ENCODE data around the gene NPR1. TPM values are rescaled to one million over a fixed set of nuclear protein-coding genes. Genes with fewer than 3 reads are reported as not detected.

NPR1 gene
- total RNA-seq, 1 donor from 2014 or later: not detected

DNA sequence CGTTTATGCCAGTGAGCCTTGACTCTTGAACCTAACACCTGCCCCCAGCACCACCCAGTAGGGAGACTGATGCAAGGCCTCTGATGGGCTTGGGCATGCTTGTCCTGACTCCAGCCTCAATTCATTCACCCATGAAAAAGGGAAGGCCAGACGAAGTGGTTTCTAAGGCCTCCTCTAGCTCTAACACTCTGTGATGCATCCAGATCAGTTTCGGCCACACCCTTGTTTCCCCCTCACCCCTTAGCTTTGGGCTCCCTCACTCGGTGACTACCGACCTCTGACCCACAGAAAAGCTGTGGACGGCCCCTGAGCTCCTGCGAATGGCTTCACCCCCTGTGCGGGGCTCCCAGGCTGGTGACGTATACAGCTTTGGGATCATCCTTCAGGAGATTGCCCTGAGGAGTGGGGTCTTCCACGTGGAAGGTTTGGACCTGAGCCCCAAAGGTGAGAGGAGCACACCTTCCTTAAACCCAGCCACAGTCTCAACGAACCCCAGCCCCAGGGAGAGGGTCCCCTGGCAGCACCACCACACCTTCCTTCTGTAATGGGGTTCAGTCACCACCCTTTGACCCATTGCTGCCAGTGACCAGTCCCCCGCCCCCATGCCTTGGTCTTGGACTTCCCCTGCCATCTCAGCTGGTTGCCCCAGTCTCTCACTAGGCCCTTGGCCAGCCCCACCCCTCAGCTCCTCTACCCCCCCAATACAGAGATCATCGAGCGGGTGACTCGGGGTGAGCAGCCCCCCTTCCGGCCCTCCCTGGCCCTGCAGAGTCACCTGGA is 9.0 kb downstream of the NPR1 start:
- Mint-ChIP-seq H3K4me3 (ENCODE audit: unreplicated experiment) (no peak overlapping the region), H3K27me3 (ENCODE audit: unreplicated experiment) (peaks cover 13% of the 10 kb centered on the region), H3K4me1 (ENCODE audit: low read depth, unreplicated experiment) (no peaks in the 10 kb centered on the region), H3K9me3 (ENCODE audit: unreplicated experiment) (peaks cover 2% of the 10 kb centered on the region), H3K27ac (ENCODE audit: unreplicated experiment) (no peak overlapping the region), H3K36me3 (ENCODE audit: unreplicated experiment) (no peaks in the 10 kb centered on the region)
- DNase-seq: no peak
- TF ChIP-seq, protein P1, sequence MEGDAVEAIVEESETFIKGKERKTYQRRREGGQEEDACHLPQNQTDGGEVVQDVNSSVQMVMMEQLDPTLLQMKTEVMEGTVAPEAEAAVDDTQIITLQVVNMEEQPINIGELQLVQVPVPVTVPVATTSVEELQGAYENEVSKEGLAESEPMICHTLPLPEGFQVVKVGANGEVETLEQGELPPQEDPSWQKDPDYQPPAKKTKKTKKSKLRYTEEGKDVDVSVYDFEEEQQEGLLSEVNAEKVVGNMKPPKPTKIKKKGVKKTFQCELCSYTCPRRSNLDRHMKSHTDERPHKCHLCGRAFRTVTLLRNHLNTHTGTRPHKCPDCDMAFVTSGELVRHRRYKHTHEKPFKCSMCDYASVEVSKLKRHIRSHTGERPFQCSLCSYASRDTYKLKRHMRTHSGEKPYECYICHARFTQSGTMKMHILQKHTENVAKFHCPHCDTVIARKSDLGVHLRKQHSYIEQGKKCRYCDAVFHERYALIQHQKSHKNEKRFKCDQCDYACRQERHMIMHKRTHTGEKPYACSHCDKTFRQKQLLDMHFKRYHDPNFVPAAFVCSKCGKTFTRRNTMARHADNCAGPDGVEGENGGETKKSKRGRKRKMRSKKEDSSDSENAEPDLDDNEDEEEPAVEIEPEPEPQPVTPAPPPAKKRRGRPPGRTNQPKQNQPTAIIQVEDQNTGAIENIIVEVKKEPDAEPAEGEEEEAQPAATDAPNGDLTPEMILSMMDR (IDR thresholded peaks at IDR 0.05; ENCODE audit: partially characterized antibody, unreplicated experiment): no peak

DNA sequence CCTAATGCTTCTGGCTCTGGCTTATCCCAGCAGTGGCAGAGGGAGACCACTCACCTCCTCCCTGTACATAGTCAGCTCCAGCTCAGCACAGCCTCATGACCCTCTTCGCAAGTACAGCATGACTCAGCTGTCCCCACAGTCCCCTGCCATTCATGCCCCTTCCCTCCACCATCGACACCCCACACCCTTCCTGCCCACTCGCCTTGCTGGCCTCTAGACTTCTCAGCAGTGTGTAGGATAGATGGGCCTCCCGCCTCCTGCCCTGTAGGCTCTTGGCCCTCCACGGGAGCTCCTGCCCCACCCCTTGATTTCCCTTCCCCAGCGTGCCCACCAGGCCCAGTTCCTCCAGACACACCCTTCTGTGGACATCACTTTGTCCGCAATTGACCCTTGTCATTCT is 9.8 kb downstream of the NPR1 start:
- Mint-ChIP-seq H3K36me3 (ENCODE audit: unreplicated experiment) (no peaks in the 10 kb centered on the region), H3K4me3 (ENCODE audit: unreplicated experiment) (no peak overlapping the region)

DNA sequence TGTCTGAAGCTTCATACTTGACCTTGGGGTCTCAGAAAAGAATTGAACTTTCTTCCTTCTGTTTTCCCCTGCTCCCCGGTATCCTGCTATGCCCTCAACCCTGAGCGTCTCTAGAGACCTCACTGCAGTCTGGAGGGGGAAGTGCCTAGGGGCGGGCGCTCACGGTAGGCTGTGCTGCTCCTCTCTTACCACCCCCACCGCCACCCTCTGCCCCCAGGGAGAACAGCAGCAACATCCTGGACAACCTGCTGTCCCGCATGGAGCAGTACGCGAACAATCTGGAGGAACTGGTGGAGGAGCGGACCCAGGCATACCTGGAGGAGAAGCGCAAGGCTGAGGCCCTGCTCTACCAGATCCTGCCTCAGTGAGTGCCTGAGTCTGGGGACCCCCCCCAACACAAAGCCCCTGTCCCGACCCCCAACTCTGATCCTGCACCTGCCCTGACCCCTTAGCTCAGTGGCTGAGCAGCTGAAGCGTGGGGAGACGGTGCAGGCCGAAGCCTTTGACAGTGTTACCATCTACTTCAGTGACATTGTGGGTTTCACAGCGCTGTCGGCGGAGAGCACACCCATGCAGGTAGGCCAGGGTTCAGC is 10.3 kb downstream of the NPR1 start:
- TF ChIP-seq, protein P1 (IDR thresholded peaks at IDR 0.05; ENCODE audit: partially characterized antibody, unreplicated experiment): no peak
- no peak for DNase-seq
- H3K4me1 Mint-ChIP-seq (ENCODE audit: low read depth, unreplicated experiment): no peaks in the 10 kb centered on the region
- H3K4me3 Mint-ChIP-seq (ENCODE audit: unreplicated experiment): no peak overlapping the region
- no peak overlapping the region for H3K27ac Mint-ChIP-seq (ENCODE audit: unreplicated experiment)
- H3K27me3 Mint-ChIP-seq (ENCODE audit: unreplicated experiment): peaks cover 10% of the 10 kb centered on the region
- H3K9me3 Mint-ChIP-seq (ENCODE audit: unreplicated experiment): peaks cover 2% of the 10 kb centered on the region
- H3K36me3 Mint-ChIP-seq (ENCODE audit: unreplicated experiment): no peaks in the 10 kb centered on the region

More for the DNA sequence above, 9.8 kb downstream of the NPR1 start:
- TF ChIP-seq, protein P1 (IDR thresholded peaks at IDR 0.05; ENCODE audit: partially characterized antibody, unreplicated experiment): no peak
- no peaks in the 10 kb centered on the region for H3K4me1 Mint-ChIP-seq (ENCODE audit: low read depth, unreplicated experiment)
- no peak for DNase-seq
- peaks cover 10% of the 10 kb centered on the region for H3K27me3 Mint-ChIP-seq (ENCODE audit: unreplicated experiment)
- H3K27ac Mint-ChIP-seq (ENCODE audit: unreplicated experiment): no peak overlapping the region
- H3K9me3 Mint-ChIP-seq (ENCODE audit: unreplicated experiment): peaks cover 2% of the 10 kb centered on the region

DNA sequence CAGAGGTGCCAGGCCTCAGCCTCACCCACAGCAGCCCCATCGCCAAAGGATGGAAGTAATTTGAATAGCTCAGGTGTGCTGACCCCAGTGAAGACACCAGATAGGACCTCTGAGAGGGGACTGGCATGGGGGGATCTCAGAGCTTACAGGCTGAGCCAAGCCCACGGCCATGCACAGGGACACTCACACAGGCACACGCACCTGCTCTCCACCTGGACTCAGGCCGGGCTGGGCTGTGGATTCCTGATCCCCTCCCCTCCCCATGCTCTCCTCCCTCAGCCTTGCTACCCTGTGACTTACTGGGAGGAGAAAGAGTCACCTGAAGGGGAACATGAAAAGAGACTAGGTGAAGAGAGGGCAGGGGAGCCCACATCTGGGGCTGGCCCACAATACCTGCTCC is 15.0 kb downstream of the NPR1 start:
- Mint-ChIP-seq H3K27ac (ENCODE audit: unreplicated experiment) (no peak overlapping the region), H3K9me3 (ENCODE audit: unreplicated experiment) (no peaks in the 10 kb centered on the region), H3K4me3 (ENCODE audit: unreplicated experiment) (no peak overlapping the region), H3K4me1 (ENCODE audit: low read depth, unreplicated experiment) (peaks cover 2% of the 10 kb centered on the region), H3K27me3 (ENCODE audit: unreplicated experiment) (peaks cover 3% of the 10 kb centered on the region), H3K36me3 (ENCODE audit: unreplicated experiment) (no peaks in the 10 kb centered on the region)
- TF ChIP-seq, protein P1 (IDR thresholded peaks at IDR 0.05; ENCODE audit: partially characterized antibody, unreplicated experiment): no peak
- no peak for DNase-seq

DNA sequence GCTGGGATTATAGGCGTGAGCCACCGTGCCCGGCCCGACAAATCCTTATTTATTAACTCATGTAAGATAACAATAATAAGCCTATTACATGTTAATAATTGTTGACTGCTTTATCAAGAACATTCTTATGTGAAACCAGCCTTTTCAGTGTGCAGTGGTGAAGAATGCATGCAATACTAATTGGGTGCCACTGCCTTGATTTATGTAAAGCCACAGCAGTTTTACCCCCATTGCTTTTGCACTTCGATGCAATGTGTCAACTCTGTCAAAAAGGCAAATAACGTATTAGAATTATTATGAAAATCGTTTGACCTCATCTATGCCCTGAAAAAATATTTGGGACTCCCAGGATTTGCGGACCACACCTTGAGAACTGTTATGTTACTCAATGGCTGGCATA is 18.3 kb downstream of the NPR1 start:
- H3K4me1 Mint-ChIP-seq (ENCODE audit: low read depth, unreplicated experiment): peaks cover 2% of the 10 kb centered on the region
- TF ChIP-seq, protein P1 (IDR thresholded peaks at IDR 0.05; ENCODE audit: partially characterized antibody, unreplicated experiment): no peak
- no peak overlapping the region for H3K27ac Mint-ChIP-seq (ENCODE audit: unreplicated experiment)

More for the DNA sequence above, 18.3 kb downstream of the NPR1 start:
- H3K36me3 Mint-ChIP-seq (ENCODE audit: unreplicated experiment): no peaks in the 10 kb centered on the region
- H3K27me3 Mint-ChIP-seq (ENCODE audit: unreplicated experiment): no peaks in the 10 kb centered on the region
- no peak for DNase-seq
- no peak overlapping the region for H3K4me3 Mint-ChIP-seq (ENCODE audit: unreplicated experiment)
- H3K9me3 Mint-ChIP-seq (ENCODE audit: unreplicated experiment): no peaks in the 10 kb centered on the region
